ENCODE results near the gene KSR2. TPM values are rescaled to one million over a fixed set of nuclear protein-coding genes. Genes with fewer than 3 reads are reported as not detected.

The KSR2 gene
- total and polyA plus RNA-seq, 3 experiments from 2014 or later = 0.07 to 0.11 TPM; not detected in 1

- no peak overlapping the region for H3K4me3 ChIP-seq (ENCODE audit: low read length)
- Mint-ChIP-seq H3K36me3 (no peaks in the 10 kb centered on the region), H3K4me1 (no peaks in the 10 kb centered on the region), H3K9me3 (peaks cover 0 to 5% (median 0%) of the 10 kb centered on the region in 5 donors), H3K27ac (no peak overlapping the region), H3K27me3 (no peaks in the 10 kb centered on the region), H3K4me3 (no peak overlapping the region)
- no peaks in the 10 kb centered on the region for H3K9me3 ChIP-seq (ENCODE audit: low read length)
- ChIA-PET POLR2A (no interaction called here), CTCF (no interaction called here)
- no peaks in the 10 kb centered on the region for H3K36me3 ChIP-seq (ENCODE audit: insufficient read depth, low read length)
- H3K27me3 ChIP-seq (ENCODE audit: insufficient read depth, low read length, poor library complexity, severe bottlenecking) = no peaks in the 10 kb centered on the region
- H3K4me1 ChIP-seq (ENCODE audit: insufficient read depth, low read length) = no peaks in the 10 kb centered on the region
- H3K27ac ChIP-seq (ENCODE audit: low read depth, low read length) = no peak overlapping the region
- DNase-seq = no peak
These were observed 193.6 kb downstream of the KSR2 start for GRCh38 chr12:117774941-117775775.

- CTCF ChIA-PET = no interaction called here
- peaks cover 4 to 16% (median 6%) of the 10 kb centered on the region in 5 donors for H3K9me3 Mint-ChIP-seq
These were observed 199.9 kb downstream of the KSR2 start for GRCh38 chr12:117768860-117769259.

GRCh38 chr12:117766008-117766407 lies 202.8 kb downstream of the KSR2 start:
- H3K4me3 ChIP-seq (ENCODE audit: low read length) = no peak overlapping the region
- no peaks in the 10 kb centered on the region for H3K9me3 ChIP-seq (ENCODE audit: low read length)
- H3K36me3 ChIP-seq (ENCODE audit: insufficient read depth, low read length) = no peaks in the 10 kb centered on the region
- POLR2A ChIA-PET = no interaction called here
- Mint-ChIP-seq H3K27me3 (peaks cover 0 to 12% of the 10 kb centered on the region in 2 donors), H3K4me1 (no peaks in the 10 kb centered on the region), H3K9me3 (peaks cover 7 to 24% (median 8%) of the 10 kb centered on the region in 5 donors), H3K4me3 (no peak overlapping the region), H3K27ac (no peak overlapping the region), H3K36me3 (no peaks in the 10 kb centered on the region)
- DNase-seq = no peak
- no peaks in the 10 kb centered on the region for H3K27me3 ChIP-seq (ENCODE audit: insufficient read depth, low read length, poor library complexity, severe bottlenecking)
- CTCF ChIA-PET = no interaction called here
- no peaks in the 10 kb centered on the region for H3K4me1 ChIP-seq (ENCODE audit: insufficient read depth, low read length)
- no peak overlapping the region for H3K27ac ChIP-seq (ENCODE audit: low read depth, low read length)

More at GRCh38 chr12:117768860-117769259, 199.9 kb downstream of the KSR2 start:
- no peaks in the 10 kb centered on the region for H3K4me1 ChIP-seq (ENCODE audit: insufficient read depth, low read length)
- no peak for DNase-seq
- no peaks in the 10 kb centered on the region for H3K4me1 Mint-ChIP-seq
- no peaks in the 10 kb centered on the region for H3K36me3 ChIP-seq (ENCODE audit: insufficient read depth, low read length)
- no peak overlapping the region for H3K4me3 ChIP-seq (ENCODE audit: low read length)
- no peak overlapping the region for H3K4me3 Mint-ChIP-seq
- no peaks in the 10 kb centered on the region for H3K9me3 ChIP-seq (ENCODE audit: low read length)
- H3K36me3 Mint-ChIP-seq = no peaks in the 10 kb centered on the region
- H3K27me3 ChIP-seq (ENCODE audit: insufficient read depth, low read length, poor library complexity, severe bottlenecking) = no peaks in the 10 kb centered on the region
- POLR2A ChIA-PET = no interaction called here
- H3K27me3 Mint-ChIP-seq = peaks cover 0 to 4% of the 10 kb centered on the region in 2 donors
- no peak overlapping the region for H3K27ac Mint-ChIP-seq
- H3K27ac ChIP-seq (ENCODE audit: low read depth, low read length) = no peak overlapping the region

GRCh38 chr12:117762143-117762542 lies 206.6 kb downstream of the KSR2 start:
- Histone ChIP-seq H3K27me3 (ENCODE audit: insufficient read depth, low read length, poor library complexity, severe bottlenecking) (no peaks in the 10 kb centered on the region), H3K9me3 (ENCODE audit: low read length) (no peaks in the 10 kb centered on the region), H3K4me3 (ENCODE audit: low read length) (no peak overlapping the region), H3K36me3 (ENCODE audit: insufficient read depth, low read length) (no peaks in the 10 kb centered on the region), H3K27ac (ENCODE audit: low read depth, low read length) (no peak overlapping the region), H3K4me1 (ENCODE audit: insufficient read depth, low read length) (no peaks in the 10 kb centered on the region)
- Mint-ChIP-seq H3K36me3 (no peaks in the 10 kb centered on the region), H3K4me1 (no peaks in the 10 kb centered on the region), H3K27me3 (peaks cover 0 to 11% of the 10 kb centered on the region in 2 donors), H3K4me3 (no peak overlapping the region), H3K27ac (no peak overlapping the region), H3K9me3 (peaks cover 7 to 24% (median 9%) of the 10 kb centered on the region in 5 donors)
- CTCF ChIA-PET = no interaction called here
- DNase-seq = no peak
- POLR2A ChIA-PET = no interaction called here

- Histone ChIP-seq H3K27ac (ENCODE audit: low read depth, low read length) (no peak overlapping the region), H3K9me3 (ENCODE audit: low read length) (no peaks in the 10 kb centered on the region), H3K4me3 (ENCODE audit: low read length) (no peak overlapping the region), H3K36me3 (ENCODE audit: insufficient read depth, low read length) (no peaks in the 10 kb centered on the region), H3K4me1 (ENCODE audit: insufficient read depth, low read length) (no peaks in the 10 kb centered on the region), H3K27me3 (ENCODE audit: insufficient read depth, low read length, poor library complexity, severe bottlenecking) (no peaks in the 10 kb centered on the region)
- no peak overlapping the region for H3K4me3 Mint-ChIP-seq
- H3K27ac Mint-ChIP-seq = no peak overlapping the region
- POLR2A ChIA-PET = no interaction called here
- peaks cover 7 to 22% (median 10%) of the 10 kb centered on the region in 5 donors for H3K9me3 Mint-ChIP-seq
- CTCF ChIA-PET = no interaction called here
- H3K27me3 Mint-ChIP-seq = peaks cover 0 to 11% of the 10 kb centered on the region in 2 donors
- no peaks in the 10 kb centered on the region for H3K36me3 Mint-ChIP-seq
- H3K4me1 Mint-ChIP-seq = no peaks in the 10 kb centered on the region
- DNase-seq = no peak
These were observed 207.2 kb downstream of the KSR2 start for GRCh38 chr12:117761528-117762100.

GRCh38 chr12:117760990-117761389 lies 207.8 kb downstream of the KSR2 start:
- no peaks in the 10 kb centered on the region for H3K27me3 ChIP-seq (ENCODE audit: insufficient read depth, low read length, poor library complexity, severe bottlenecking)
- peak in 1 of 5 donors; percentile 47 for DNase-seq
- H3K36me3 ChIP-seq (ENCODE audit: insufficient read depth, low read length) = no peaks in the 10 kb centered on the region
- H3K27me3 Mint-ChIP-seq = peaks cover 0 to 11% of the 10 kb centered on the region in 2 donors
- no peak overlapping the region for H3K27ac Mint-ChIP-seq
- H3K9me3 Mint-ChIP-seq = peaks cover 4 to 15% (median 7%) of the 10 kb centered on the region in 5 donors
- no peak overlapping the region for H3K27ac ChIP-seq (ENCODE audit: low read depth, low read length)
- POLR2A ChIA-PET = no interaction called here
- H3K36me3 Mint-ChIP-seq = no peaks in the 10 kb centered on the region
- H3K4me3 ChIP-seq (ENCODE audit: low read length) = no peak overlapping the region
- H3K4me1 ChIP-seq (ENCODE audit: insufficient read depth, low read length) = no peaks in the 10 kb centered on the region
- H3K4me1 Mint-ChIP-seq = no peaks in the 10 kb centered on the region
- H3K4me3 Mint-ChIP-seq = no peak overlapping the region
- CTCF ChIA-PET = no interaction called here
- H3K9me3 ChIP-seq (ENCODE audit: low read length) = no peaks in the 10 kb centered on the region

GRCh38 chr12:117750657-117751056 lies 218.1 kb downstream of the KSR2 start:
- Mint-ChIP-seq H3K27ac (no peak overlapping the region), H3K36me3 (no peaks in the 10 kb centered on the region), H3K4me1 (no peaks in the 10 kb centered on the region), H3K4me3 (no peak overlapping the region), H3K27me3 (peaks cover 0 to 4% of the 10 kb centered on the region in 2 donors), H3K9me3 (peaks cover 0 to 11% (median 3%) of the 10 kb centered on the region in 5 donors)
- H3K27me3 ChIP-seq (ENCODE audit: insufficient read depth, low read length, poor library complexity, severe bottlenecking) = no peaks in the 10 kb centered on the region
- no peak overlapping the region for H3K27ac ChIP-seq (ENCODE audit: low read depth, low read length)
- H3K36me3 ChIP-seq (ENCODE audit: insufficient read depth, low read length) = no peaks in the 10 kb centered on the region
- no peaks in the 10 kb centered on the region for H3K4me1 ChIP-seq (ENCODE audit: insufficient read depth, low read length)
- no peak for DNase-seq
- H3K9me3 ChIP-seq (ENCODE audit: low read length) = no peaks in the 10 kb centered on the region
- CTCF ChIA-PET = no interaction called here
- POLR2A ChIA-PET = no interaction called here
- H3K4me3 ChIP-seq (ENCODE audit: low read length) = no peak overlapping the region

- no peaks in the 10 kb centered on the region for H3K4me1 ChIP-seq (ENCODE audit: insufficient read depth, low read length)
- CTCF ChIA-PET = no interaction called here
- POLR2A ChIA-PET = no interaction called here
- Mint-ChIP-seq H3K9me3 (peaks cover 0 to 11% (median 3%) of the 10 kb centered on the region in 5 donors), H3K36me3 (no peaks in the 10 kb centered on the region), H3K27ac (no peak overlapping the region), H3K4me1 (no peaks in the 10 kb centered on the region), H3K27me3 (peaks cover 0 to 4% of the 10 kb centered on the region in 2 donors), H3K4me3 (no peak overlapping the region)
- H3K36me3 ChIP-seq (ENCODE audit: insufficient read depth, low read length) = no peaks in the 10 kb centered on the region
- H3K27ac ChIP-seq (ENCODE audit: low read depth, low read length) = no peak overlapping the region
- DNase-seq = no peak
- H3K27me3 ChIP-seq (ENCODE audit: insufficient read depth, low read length, poor library complexity, severe bottlenecking) = no peaks in the 10 kb centered on the region
- H3K9me3 ChIP-seq (ENCODE audit: low read length) = no peaks in the 10 kb centered on the region
- H3K4me3 ChIP-seq (ENCODE audit: low read length) = no peak overlapping the region
These were observed 219.4 kb downstream of the KSR2 start for GRCh38 chr12:117749431-117749830.

Data from CD8-positive, alpha-beta memory T cell (primary cell).